ACC112 (cell line): ENCODE measurements around the gene ZNF641.

ENCODE experiments used
- H2AFZ ChIP-seq: fragments of 200-600 bp; sonication (generic); one replicate; pipeline ENCODE4 v1.6.0; 2017; ENCODE audit warnings: antibody characterized with exemption, low read length; ENCODE audit not compliant: unreplicated experiment
- H3K27ac ChIP-seq: fragments of 200-600 bp; sonication (generic); 2 replicates; pipeline ENCODE4 v1.5.1; 2014; ENCODE audit warnings: low read depth, mild to moderate bottlenecking, antibody characterized with exemption, low read length, moderate library complexity
- H3K27me3 ChIP-seq: fragments of 200-600 bp; sonication (generic); 2 replicates; pipeline ENCODE4 v1.6.1; 2014; ENCODE audit warnings: mild to moderate bottlenecking, antibody characterized with exemption, low read length, moderate library complexity, mixed read lengths; ENCODE audit not compliant: insufficient read depth
- H3K36me3 ChIP-seq: fragments of 200-600 bp; sonication (generic); 2 replicates; pipeline ENCODE4 v1.6.1; 2016; ENCODE audit warnings: mild to moderate bottlenecking, antibody characterized with exemption, low read length, moderate library complexity, mixed read lengths; ENCODE audit not compliant: insufficient read depth
- H3K4me1 ChIP-seq: fragments of 200-600 bp; sonication (generic); one replicate; pipeline ENCODE4 v1.6.1; 2016; ENCODE audit warnings: low read length, mixed read lengths; ENCODE audit not compliant: insufficient read depth, unreplicated experiment, control insufficient read depth
- H3K4me3 ChIP-seq: fragments of 200-600 bp; sonication (generic); 2 replicates; pipeline ENCODE4 v1.5.1; 2014; ENCODE audit warnings: mild to moderate bottlenecking, low read depth, low read length
- H3K79me2 ChIP-seq: fragments of 200-600 bp; sonication (generic); one replicate; pipeline ENCODE4 v1.6.0; 2016; ENCODE audit warnings: low read length; ENCODE audit not compliant: control insufficient read depth, unreplicated experiment, insufficient read depth

Gene ZNF641

GRCh38 chr12:48358937-48359513, 8.3 kb upstream of the ZNF641 start:
- H3K79me2 ChIP-seq = no peaks in the 10 kb centered on the region
- H3K4me3 ChIP-seq = no peak overlapping the region
- peaks cover 21% of the 10 kb centered on the region for H3K27me3 ChIP-seq
- no peak overlapping the region for H3K27ac ChIP-seq
- no peaks in the 10 kb centered on the region for H3K4me1 ChIP-seq
- no peak overlapping the region for H2AFZ ChIP-seq
- no peaks in the 10 kb centered on the region for H3K36me3 ChIP-seq

GRCh38 chr12:48356041-48356768, 5.5 kb upstream of the ZNF641 start:
- Histone ChIP-seq H2AFZ (no peak overlapping the region), H3K4me3 (no peak overlapping the region), H3K36me3 (no peaks in the 10 kb centered on the region), H3K79me2 (no peaks in the 10 kb centered on the region), H3K27me3 (peaks cover 19% of the 10 kb centered on the region), H3K27ac (no peak overlapping the region), H3K4me1 (no peaks in the 10 kb centered on the region)

GRCh38 chr12:48352157-48352760, 1.5 kb upstream of the ZNF641 start:
- no peak overlapping the region; the same call in 1 of the 2 replicates for H3K4me3 ChIP-seq
- H3K36me3 ChIP-seq = peaks cover 4% of the 10 kb centered on the region; the same call in 1 of the 2 replicates
- H2AFZ ChIP-seq = no peak overlapping the region
- H3K79me2 ChIP-seq = no peaks in the 10 kb centered on the region
- H3K27ac ChIP-seq = no peak overlapping the region
- peaks cover 19% of the 10 kb centered on the region for H3K27me3 ChIP-seq
- peaks cover 12% of the 10 kb centered on the region for H3K4me1 ChIP-seq

GRCh38 chr12:48351022-48351708, 446 bp upstream of the ZNF641 start:
- H2AFZ ChIP-seq = peak overlapping the region; percentile 72
- H3K79me2 ChIP-seq = no peaks in the 10 kb centered on the region
- H3K4me1 ChIP-seq = peaks cover 12% of the 10 kb centered on the region
- H3K36me3 ChIP-seq = peaks cover 4% of the 10 kb centered on the region; the same call in 1 of the 2 replicates
- H3K4me3 ChIP-seq = peak overlapping the region; percentile 80
- H3K27me3 ChIP-seq = peaks cover 19% of the 10 kb centered on the region
- peak overlapping the region; percentile 1; the same call in 1 of the 2 replicates for H3K27ac ChIP-seq

- Histone ChIP-seq H2AFZ (no peak overlapping the region), H3K4me1 (peaks cover 12% of the 10 kb centered on the region), H3K27ac (no peak overlapping the region)
Measured at GRCh38 chr12:48349471-48349870, 1.2 kb downstream of the ZNF641 start.

GRCh38 chr12:48342980-48343379, 7.7 kb downstream of the ZNF641 start:
- Histone ChIP-seq H3K4me1 (no peaks in the 10 kb centered on the region), H2AFZ (no peak overlapping the region), H3K79me2 (no peaks in the 10 kb centered on the region), H3K27ac (no peak overlapping the region), H3K36me3 (peaks cover 12% of the 10 kb centered on the region), H3K4me3 (no peak overlapping the region), H3K27me3 (no peaks in the 10 kb centered on the region)

More at GRCh38 chr12:48349471-48349870, 1.2 kb downstream of the ZNF641 start:
- H3K79me2 ChIP-seq = no peaks in the 10 kb centered on the region
- peaks cover 7% of the 10 kb centered on the region; the same call in 1 of the 2 replicates for H3K27me3 ChIP-seq
- H3K36me3 ChIP-seq = peaks cover 9% of the 10 kb centered on the region
- H3K4me3 ChIP-seq = peak overlapping the region; percentile 80

- H3K36me3 ChIP-seq = peaks cover 8% of the 10 kb centered on the region
- H3K27me3 ChIP-seq = no peaks in the 10 kb centered on the region
- no peaks in the 10 kb centered on the region for H3K79me2 ChIP-seq
- H3K27ac ChIP-seq = no peak overlapping the region
- H2AFZ ChIP-seq = no peak overlapping the region
- H3K4me1 ChIP-seq = no peaks in the 10 kb centered on the region
- H3K4me3 ChIP-seq = no peak overlapping the region
Measured at GRCh38 chr12:48340943-48341342, 9.8 kb downstream of the ZNF641 start.

- Histone ChIP-seq H3K27me3 (no peaks in the 10 kb centered on the region), H2AFZ (no peak overlapping the region), H3K79me2 (no peaks in the 10 kb centered on the region), H3K27ac (no peak overlapping the region), H3K4me3 (no peak overlapping the region), H3K4me1 (no peaks in the 10 kb centered on the region), H3K36me3 (peaks cover 3% of the 10 kb centered on the region; the same call in 1 of the 2 replicates)
Measured at GRCh38 chr12:48339442-48340117, 11.1 kb downstream of the ZNF641 start.

GRCh38 chr12:48336564-48336963, 14.2 kb downstream of the ZNF641 start:
- no peaks in the 10 kb centered on the region for H3K27me3 ChIP-seq
- H3K36me3 ChIP-seq = no peaks in the 10 kb centered on the region
- H3K4me1 ChIP-seq = no peaks in the 10 kb centered on the region
- H3K4me3 ChIP-seq = no peak overlapping the region
- H3K27ac ChIP-seq = no peak overlapping the region
- no peaks in the 10 kb centered on the region for H3K79me2 ChIP-seq
- no peak overlapping the region for H2AFZ ChIP-seq

GRCh38 chr12:48336061-48336460, 14.7 kb downstream of the ZNF641 start:
- H3K36me3 ChIP-seq = no peaks in the 10 kb centered on the region
- H3K79me2 ChIP-seq = no peaks in the 10 kb centered on the region
- no peak overlapping the region for H2AFZ ChIP-seq
- no peak overlapping the region for H3K4me3 ChIP-seq
- H3K27ac ChIP-seq = no peak overlapping the region
- H3K27me3 ChIP-seq = peaks cover 2% of the 10 kb centered on the region; the same call in 1 of the 2 replicates
- no peaks in the 10 kb centered on the region for H3K4me1 ChIP-seq
